ENCODE measurements around the gene PGD. TPM values are rescaled to one million over a fixed set of nuclear protein-coding genes. Genes with fewer than 3 reads are reported as not detected.

Gene PGD
- total RNA-seq, 2 donors from 2014 or later = 48.9 to 63.6 TPM

- no peak for DNase-seq (ENCODE audit: low spot score)
- no peak for TF ChIP-seq CTCF (IDR thresholded peaks at IDR 0.05)
- Histone ChIP-seq H3K4me1 (ENCODE audit: control insufficient read depth in 1 of 2, low read depth in 2 of 2) (peaks cover 0 to 18% of the 10 kb centered on the region in 2 donors), H3K27ac (no peak overlapping the region), H3K36me3 (no peaks in the 10 kb centered on the region), H3K9me3 (no peaks in the 10 kb centered on the region), H3K27me3 (replicated peaks; ENCODE audit: insufficient read depth) (no peaks in the 10 kb centered on the region), H3K4me3 (no peak overlapping the region)
- no peak for ATAC-seq (ENCODE audit: insufficient number of reproducible peaks, low FRiP score, low read depth)
Observed at GRCh38 chr1:10446790-10447422, 48.0 kb downstream of the PGD start.

- H3K36me3 ChIP-seq = no peaks in the 10 kb centered on the region
- H3K4me1 ChIP-seq (ENCODE audit: control insufficient read depth in 1 of 2, low read depth in 2 of 2) = peaks cover 0 to 18% of the 10 kb centered on the region in 2 donors
- DNase-seq (ENCODE audit: low spot score) (no peak), ATAC-seq (ENCODE audit: insufficient number of reproducible peaks, low FRiP score, low read depth) (no peak)
- H3K9me3 ChIP-seq = no peaks in the 10 kb centered on the region
- no peaks in the 10 kb centered on the region for H3K27me3 ChIP-seq (replicated peaks; ENCODE audit: insufficient read depth)
- no peak within 1 kb of the TSS for H3K27ac ChIP-seq
- H3K4me3 ChIP-seq = no peak within 1 kb of the TSS
- no peak for TF ChIP-seq CTCF (IDR thresholded peaks at IDR 0.05)
Observed at GRCh38 chr1:10449751-10450150, 50.9 kb downstream of the PGD start, which contains the start of gene CORT. Gene CORT, plus strand, starts transcription at chr1:10450031. Its CDS starts 193 bp downstream, at chr1:10450224.

- ATAC-seq (ENCODE audit: insufficient number of reproducible peaks, low FRiP score, low read depth) = no peak
- no peak for DNase-seq (ENCODE audit: low spot score)
- Histone ChIP-seq H3K27me3 (replicated peaks; ENCODE audit: insufficient read depth) (no peaks in the 10 kb centered on the region), H3K4me1 (ENCODE audit: control insufficient read depth in 1 of 2, low read depth in 2 of 2) (peaks cover 0 to 18% of the 10 kb centered on the region in 2 donors), H3K27ac (no peak overlapping the region), H3K36me3 (no peaks in the 10 kb centered on the region), H3K4me3 (no peak overlapping the region), H3K9me3 (no peaks in the 10 kb centered on the region)
- TF ChIP-seq CTCF (IDR thresholded peaks at IDR 0.05) = no peak
Observed at GRCh38 chr1:10450156-10450814, 51.4 kb downstream of the PGD start.

GRCh38 chr1:10450836-10451235 lies 52.0 kb downstream of the PGD start:
- no peaks in the 10 kb centered on the region for H3K36me3 ChIP-seq
- ATAC-seq (ENCODE audit: insufficient number of reproducible peaks, low FRiP score, low read depth) (no peak), DNase-seq (ENCODE audit: low spot score) (no peak)
- H3K9me3 ChIP-seq = no peaks in the 10 kb centered on the region
- H3K27me3 ChIP-seq (replicated peaks; ENCODE audit: insufficient read depth) = no peaks in the 10 kb centered on the region
- H3K27ac ChIP-seq = no peak overlapping the region
- H3K4me3 ChIP-seq = peak overlapping the region; percentile 42
- H3K4me1 ChIP-seq (ENCODE audit: control insufficient read depth in 1 of 2, low read depth in 2 of 2) = peaks cover 0 to 18% of the 10 kb centered on the region in 2 donors
- TF ChIP-seq CTCF (IDR thresholded peaks at IDR 0.05) = no peak

- H3K4me3 ChIP-seq = peak overlapping the region; percentile 42
- no peak for TF ChIP-seq CTCF (IDR thresholded peaks at IDR 0.05)
Observed at GRCh38 chr1:10451287-10451686, 52.4 kb downstream of the PGD start.

More at GRCh38 chr1:10451287-10451686, 52.4 kb downstream of the PGD start:
- no peaks in the 10 kb centered on the region for H3K9me3 ChIP-seq
- H3K36me3 ChIP-seq = no peaks in the 10 kb centered on the region
- H3K27me3 ChIP-seq (replicated peaks; ENCODE audit: insufficient read depth) = no peaks in the 10 kb centered on the region
- ATAC-seq (ENCODE audit: insufficient number of reproducible peaks, low FRiP score, low read depth) (no peak), DNase-seq (ENCODE audit: low spot score) (no peak)
- H3K27ac ChIP-seq = no peak overlapping the region
- H3K4me1 ChIP-seq (ENCODE audit: control insufficient read depth in 1 of 2, low read depth in 2 of 2) = peaks cover 0 to 18% of the 10 kb centered on the region in 2 donors

All from thoracic aorta (tissue), 2 donors.